Umbilical cord (tissue), 2 donors: ENCODE data around the gene MYBPC1. TPM values are rescaled to one million over a fixed set of nuclear protein-coding genes. Genes with fewer than 3 reads are reported as not detected.
"Not testable (repeated sequence)": the region's sequence is repeated elsewhere in the genome, so short reads cannot be mapped to it uniquely, and the experiment has no call there.

Experiments used
- DNase-seq: peaks from one replicate; pipeline ENCODE4 v3.0.0-alpha.2; 2015; ENCODE audit warnings: low spot score
- total RNA-seq: library from RNA; depleted of rRNA; stranded (reverse); fragments of >200 nt; gene quantifications from one replicate; pipeline ENCODE4 v1.2.3, GENCODE V29; 2014; ENCODE audit warnings: low replicate concordance; ENCODE audit not compliant: insufficient read depth

The MYBPC1 gene, protein sequence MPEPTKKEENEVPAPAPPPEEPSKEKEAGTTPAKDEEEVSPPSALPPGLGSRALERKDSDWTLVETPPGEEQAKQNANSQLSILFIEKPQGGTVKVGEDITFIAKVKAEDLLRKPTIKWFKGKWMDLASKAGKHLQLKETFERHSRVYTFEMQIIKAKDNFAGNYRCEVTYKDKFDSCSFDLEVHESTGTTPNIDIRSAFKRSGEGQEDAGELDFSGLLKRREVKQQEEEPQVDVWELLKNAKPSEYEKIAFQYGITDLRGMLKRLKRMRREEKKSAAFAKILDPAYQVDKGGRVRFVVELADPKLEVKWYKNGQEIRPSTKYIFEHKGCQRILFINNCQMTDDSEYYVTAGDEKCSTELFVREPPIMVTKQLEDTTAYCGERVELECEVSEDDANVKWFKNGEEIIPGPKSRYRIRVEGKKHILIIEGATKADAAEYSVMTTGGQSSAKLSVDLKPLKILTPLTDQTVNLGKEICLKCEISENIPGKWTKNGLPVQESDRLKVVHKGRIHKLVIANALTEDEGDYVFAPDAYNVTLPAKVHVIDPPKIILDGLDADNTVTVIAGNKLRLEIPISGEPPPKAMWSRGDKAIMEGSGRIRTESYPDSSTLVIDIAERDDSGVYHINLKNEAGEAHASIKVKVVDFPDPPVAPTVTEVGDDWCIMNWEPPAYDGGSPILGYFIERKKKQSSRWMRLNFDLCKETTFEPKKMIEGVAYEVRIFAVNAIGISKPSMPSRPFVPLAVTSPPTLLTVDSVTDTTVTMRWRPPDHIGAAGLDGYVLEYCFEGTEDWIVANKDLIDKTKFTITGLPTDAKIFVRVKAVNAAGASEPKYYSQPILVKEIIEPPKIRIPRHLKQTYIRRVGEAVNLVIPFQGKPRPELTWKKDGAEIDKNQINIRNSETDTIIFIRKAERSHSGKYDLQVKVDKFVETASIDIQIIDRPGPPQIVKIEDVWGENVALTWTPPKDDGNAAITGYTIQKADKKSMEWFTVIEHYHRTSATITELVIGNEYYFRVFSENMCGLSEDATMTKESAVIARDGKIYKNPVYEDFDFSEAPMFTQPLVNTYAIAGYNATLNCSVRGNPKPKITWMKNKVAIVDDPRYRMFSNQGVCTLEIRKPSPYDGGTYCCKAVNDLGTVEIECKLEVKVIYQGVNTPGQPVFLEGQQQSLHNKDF
- total RNA-seq = 5.1 TPM

DNA sequence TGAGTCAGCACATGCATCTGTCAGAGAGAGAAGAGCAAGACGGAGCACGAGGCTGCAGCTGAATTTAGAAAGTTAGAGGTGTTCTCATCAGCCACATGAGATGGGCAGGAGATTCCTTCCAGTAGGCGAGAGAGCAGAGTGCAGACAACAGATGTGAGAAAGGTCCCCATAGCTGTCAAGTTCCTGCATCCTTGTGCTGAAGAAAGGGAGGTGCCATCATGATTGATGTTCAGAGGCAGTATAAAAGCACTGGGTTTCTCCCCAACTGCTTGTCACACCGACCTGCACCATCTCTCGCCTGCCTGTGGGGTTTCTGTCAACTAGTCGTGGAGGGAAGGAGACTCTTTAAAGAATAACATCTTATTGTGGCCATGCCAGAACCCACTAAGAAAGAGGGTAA, at the start of gene MYBPC1:
MYBPC1 (plus strand) TSS at position 272 of the 400 bp plus-strand sequence; CDS start at position 372, 100 bp downstream.
- DNase-seq = no peak

DNA sequence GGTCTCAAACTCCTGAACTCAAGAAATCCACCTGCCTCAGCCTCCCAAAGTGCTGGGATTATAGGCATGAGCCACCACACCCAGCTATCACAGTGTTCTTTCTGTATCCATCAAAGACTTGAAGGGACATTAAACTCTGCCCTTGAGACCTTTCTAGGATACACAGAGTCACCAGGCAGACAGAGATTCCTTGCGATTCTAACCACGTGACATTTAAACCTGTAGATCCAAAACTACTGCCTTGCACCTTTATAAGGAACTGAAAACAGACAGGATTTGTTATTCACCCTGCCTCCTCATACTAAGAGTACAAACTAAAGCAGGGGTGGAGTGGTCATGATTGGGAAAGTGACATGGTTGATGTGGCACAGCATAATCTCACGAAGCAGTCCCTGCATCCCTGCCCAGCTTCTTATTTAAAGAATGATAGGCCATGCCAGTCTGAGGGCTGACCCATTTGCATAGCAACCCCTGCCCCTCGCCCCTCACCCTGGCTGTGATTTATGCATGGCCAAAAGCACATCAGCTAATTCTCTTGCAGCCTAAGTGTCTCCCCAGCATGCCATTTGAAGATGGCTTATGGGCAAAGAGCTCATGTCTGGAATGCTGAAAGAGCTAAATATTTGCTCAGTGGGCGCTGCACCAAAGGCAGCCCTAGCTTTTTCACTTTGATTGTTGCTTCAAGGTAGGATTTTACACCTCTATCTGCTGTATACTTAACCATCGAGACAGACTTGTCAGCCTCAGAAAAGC, 43.2 kb upstream of the MYBPC1 start:
- no peak for DNase-seq

DNA sequence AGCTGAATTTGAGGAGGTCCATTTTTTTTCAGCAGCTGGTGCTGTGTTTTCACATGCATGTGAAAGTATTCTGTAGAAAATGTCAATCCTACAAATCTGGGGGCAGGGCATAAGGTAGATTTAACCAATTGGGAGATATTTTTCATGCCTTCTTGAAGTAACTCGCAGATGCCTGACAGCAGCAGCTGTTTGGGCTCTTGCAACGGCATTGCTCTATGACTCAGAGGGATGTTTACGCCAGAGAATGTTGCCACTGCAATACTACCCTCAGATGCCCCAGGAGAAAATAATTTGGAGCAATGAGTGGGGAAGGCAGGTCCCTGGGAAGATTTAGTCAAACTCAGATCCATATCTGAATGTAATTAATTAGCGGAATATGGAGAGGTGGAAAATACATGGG, 42.5 kb upstream of the MYBPC1 start:
- peak; percentile 87 for DNase-seq

DNA sequence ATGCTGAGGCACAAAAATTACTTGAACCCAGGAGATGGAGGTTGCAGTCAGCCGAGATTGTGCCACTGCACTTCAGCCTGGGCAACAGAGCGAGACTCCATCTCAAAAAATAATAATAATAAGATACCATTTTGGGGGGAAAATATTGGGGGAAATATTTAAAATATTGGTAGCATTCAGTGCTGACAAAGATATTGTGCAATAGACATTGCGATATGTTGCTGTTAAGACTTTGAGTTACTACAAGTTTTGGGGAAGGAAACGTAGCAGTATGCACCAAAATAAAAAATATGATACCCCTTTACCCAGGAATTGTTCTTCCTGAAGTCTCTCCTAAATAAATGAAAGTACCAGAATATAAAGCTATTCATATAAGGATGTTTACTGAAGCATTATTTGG, 37.7 kb upstream of the MYBPC1 start:
- no peak for DNase-seq

DNA sequence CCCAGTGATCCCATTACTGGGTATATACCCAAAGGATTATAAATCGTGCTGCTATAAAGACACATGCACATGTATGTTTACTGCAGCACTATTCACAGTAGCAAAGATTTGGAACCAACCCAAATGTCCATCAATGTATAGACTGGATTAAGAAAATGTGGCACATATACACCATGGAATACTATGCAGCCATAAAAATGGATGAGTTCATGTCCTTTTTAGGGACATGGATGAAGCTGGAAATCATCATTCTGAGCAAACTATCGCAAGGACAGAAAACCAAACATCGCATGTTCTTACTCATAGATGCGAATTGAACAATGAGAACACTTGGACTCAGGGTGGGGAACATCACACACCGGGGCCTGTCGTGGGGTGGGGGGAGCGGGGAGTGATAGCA, 36.0 kb upstream of the MYBPC1 start:
- not testable (repeated sequence) for DNase-seq

DNA sequence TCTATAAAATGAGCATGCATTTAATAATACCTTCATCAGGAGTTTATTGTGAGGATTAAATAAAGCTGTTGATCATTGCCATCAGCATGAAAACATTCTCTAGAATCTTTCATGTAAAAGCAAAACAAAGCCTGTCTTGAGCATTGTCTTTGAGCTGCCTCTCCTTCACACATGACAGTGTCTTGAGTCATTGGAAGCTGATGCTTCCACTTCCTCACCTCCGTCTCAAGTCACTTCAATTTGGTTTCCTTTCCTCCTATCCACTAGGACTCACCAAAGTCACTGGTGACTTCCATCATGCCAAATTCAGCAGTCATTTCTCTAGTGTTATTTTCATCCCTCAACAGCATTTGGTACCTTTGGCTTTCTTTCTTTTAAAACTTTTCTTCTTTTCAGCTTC, 31.6 kb upstream of the MYBPC1 start:
- DNase-seq = no peak

DNA sequence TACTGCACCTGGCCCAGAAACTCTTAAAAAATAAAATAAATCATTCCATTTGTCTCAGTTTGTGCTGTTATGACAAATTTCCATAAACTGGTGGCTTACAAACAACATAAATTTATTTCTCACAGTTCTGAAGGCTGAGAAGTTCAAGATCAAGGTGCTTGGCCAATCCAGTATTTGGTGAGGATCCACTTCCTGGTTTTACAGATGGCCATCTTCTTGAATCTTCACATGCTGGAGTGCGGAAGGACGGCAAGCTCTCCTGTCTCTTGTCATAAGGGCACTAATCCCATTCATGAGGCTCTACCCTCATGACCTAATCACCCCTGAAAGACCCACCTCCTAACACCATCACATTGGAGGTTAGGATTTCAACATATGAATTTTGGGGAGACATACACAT, 29.9 kb upstream of the MYBPC1 start:
- DNase-seq = no peak

DNA sequence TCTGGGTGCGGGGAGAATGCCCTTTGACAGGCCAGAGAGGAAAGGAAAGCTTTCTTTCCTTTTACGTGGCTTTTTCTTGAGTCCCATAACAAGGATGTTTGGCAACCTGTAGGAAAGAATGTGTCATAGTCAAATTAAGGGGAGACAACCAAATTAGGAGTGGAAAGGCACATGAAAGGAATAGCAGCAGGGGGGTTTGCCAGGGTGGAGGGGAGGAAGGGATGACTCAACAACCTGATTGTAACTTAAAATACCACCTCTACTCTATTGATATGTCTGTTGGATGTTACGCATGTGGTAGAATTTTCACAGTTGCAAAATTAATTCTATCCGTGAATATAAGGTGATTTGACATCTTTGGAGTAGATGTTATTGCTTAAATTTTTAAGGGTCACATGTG, 28.5 kb upstream of the MYBPC1 start:
- DNase-seq = no peak

DNA sequence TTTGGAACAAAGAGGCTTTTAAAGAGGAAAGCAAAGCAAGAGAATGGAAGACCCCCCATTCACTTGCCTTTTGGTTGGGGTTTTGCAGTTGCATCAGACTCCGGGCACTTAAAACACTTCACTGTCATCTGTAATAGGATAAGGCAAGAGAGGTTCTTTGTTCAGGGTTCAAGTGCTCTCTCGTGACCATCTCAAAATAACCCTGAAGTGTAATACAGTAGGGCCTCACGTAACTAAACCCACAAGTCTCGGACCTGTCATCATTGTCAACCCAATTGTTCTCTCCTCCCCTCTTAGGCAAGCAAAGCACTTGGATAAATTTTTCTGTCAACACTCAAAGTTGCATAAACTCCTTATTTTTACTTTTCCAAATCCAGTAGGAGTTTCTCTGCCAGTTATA, 26.9 kb upstream of the MYBPC1 start:
- DNase-seq = no peak

DNA sequence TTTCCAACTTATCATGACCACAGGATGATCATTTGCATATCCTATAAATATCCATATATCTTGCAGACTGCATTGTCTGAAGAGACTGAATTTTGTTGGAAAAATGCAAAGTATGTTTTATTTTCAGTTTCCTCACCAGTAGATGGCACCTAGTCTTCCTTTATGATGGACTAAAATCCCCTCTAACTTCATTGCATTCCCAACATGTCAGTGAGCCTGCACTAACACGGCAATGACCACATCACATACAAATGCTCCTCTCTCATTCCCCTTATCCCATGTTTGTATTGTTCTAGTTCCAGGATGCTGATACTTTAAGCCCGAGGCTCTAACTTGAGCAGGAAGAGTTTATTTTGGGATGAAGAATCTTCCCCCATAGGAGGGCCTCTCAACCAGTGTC, 24.7 kb upstream of the MYBPC1 start:
- peak; percentile 93 for DNase-seq

DNA sequence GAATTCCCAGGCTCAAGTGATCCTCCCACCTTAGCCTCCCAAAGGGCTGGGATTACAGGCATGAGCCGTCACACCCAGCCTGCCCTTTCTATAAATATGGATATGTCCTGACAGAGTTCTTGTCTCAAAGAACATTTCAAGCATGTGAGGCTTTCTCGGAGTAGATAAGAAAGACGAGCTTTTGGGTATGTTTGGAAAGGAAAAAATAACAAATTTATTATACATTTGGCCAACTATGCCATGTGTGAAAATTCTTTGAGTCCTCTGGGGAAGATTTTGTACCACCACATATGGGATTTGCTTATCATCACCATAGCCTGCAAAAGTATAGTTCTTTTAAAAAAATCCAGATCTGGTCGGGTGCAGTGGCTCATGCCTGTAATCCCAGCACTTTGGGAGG, 23.7 kb upstream of the MYBPC1 start:
- DNase-seq = peak; percentile 78

DNA sequence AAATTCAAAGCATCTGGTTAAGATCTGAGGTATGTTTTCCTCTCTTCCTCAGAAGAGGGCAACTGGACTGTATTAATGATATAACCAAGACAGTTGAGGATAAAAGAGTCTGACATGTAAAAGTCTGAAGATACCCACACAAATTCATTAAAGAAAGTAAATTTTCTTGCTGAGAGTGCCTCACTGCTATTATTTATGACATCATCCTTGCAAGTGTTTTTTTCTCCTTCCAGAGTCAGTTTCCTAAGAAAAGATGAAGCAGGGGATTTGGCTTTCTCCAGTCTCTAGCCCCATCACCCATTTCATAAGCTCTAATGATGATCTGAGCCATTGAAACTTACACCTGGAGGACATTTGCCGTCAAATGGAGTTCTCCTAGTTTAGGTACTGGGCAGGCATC, 21.0 kb upstream of the MYBPC1 start:
- DNase-seq = no peak

DNA sequence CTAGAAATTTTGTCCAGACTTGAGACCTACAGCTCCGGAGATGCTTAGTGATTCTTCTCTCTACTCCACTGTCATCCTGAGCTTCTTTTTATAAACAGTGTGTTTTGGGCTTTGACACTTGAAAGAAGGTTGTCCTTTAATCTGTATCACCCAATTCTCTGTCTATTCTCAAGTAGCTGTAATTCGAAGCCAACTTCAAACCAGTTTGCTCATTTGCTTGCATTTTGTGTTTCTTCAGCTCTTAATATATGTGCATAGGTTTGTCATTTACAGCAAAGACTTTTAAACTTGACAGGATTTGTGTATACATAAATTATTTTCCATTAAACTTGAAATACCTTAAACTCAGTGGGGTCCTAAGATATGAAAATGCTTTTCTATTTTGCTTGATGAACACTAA, 16.4 kb upstream of the MYBPC1 start:
- DNase-seq = no peak

DNA sequence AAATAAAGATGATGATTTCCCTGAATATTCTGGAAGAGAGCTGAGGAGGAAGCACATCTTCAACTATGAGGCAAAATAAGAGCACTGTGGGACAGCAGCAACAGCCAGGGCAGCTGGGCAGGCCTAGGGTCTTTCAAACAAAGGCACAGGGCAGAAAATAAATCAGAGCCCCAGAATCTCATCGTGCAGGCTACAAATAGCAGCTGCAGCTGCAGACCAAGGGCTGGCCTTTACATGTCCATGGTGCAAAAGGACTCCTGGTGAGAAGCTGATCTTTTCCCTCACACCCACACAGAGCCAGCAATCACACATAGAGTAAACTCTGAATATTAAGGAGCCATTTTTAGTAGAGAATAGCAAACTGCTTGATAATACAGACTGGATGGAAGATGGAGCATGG, 13.6 kb upstream of the MYBPC1 start:
- no peak for DNase-seq

DNA sequence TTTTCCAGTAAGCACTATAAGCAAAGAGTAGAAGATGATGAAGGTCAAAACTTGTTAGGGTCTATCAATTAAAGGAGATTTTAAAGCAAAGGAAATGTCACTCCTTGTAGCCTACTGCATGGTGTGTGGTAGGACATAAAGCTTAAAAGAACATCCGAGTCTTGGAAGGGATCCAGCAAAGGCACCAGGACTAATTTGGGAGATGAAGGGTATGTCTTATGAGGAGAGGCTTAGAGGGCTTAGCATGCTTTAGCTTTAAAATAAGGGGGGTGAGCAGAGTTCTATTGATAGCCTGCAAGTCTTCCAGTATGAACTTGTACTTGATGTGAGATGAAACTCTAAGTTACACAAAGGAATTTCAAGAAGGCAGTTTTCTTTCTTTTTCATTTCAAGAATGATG, 11.8 kb upstream of the MYBPC1 start:
- peak; percentile 9 for DNase-seq

DNA sequence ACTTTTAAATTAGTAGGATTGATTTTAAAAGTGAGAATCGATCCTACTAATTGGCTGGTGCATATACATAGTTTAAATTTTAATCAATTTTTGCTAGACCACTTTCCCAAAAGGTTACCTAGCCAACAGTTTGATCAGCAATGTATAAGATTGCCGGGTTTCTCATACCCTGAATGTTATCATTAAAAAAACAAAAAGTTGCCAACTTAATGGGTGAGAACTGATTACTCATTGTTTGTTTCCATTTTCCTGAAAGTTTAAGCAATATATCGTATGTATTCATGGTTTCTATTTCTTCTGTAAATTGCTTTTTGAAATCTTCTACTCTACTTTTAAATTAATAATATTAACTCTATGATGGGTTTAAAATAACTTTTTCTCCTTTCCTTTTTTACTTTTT, 4.4 kb upstream of the MYBPC1 start:
- DNase-seq = no peak

DNA sequence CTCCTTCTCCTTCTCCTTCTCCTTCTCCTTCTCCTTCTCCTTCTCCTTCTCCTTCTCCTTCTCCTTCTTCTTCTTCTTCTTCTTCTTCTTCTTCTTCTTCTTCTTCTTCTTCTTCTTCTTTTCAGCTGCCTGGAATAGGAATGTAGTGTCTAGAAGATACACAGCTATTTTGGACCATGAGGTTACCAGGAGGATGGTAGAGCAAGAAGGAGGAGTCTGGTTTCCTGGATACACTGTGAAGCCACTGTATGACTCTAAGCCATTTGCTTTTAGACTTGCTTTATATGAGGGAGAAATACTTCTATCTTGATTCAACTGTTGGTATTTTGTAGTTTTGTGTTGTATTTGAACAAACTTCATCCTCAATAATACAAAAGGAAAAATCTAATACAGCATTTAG, 3.0 kb upstream of the MYBPC1 start:
- DNase-seq = no peak

DNA sequence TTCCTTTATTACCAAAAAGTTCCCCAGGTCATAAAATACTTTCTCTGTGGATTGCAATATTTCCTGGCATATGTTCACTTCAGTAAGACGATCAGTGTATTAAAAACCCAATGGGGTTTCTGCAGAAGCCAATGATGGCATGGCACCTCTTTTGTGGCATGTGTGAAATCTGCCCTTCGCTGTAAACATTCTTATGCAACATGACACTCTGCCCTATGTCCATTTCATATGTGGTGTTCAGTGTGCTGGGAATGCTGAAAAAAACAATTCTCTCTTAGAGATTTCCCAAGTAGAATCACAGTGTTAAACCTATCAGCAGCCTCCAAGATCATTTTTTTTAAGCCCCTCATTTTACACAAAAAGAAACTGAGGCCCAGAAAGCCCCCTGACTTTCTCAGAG, 2.3 kb upstream of the MYBPC1 start:
- no peak for DNase-seq

DNA sequence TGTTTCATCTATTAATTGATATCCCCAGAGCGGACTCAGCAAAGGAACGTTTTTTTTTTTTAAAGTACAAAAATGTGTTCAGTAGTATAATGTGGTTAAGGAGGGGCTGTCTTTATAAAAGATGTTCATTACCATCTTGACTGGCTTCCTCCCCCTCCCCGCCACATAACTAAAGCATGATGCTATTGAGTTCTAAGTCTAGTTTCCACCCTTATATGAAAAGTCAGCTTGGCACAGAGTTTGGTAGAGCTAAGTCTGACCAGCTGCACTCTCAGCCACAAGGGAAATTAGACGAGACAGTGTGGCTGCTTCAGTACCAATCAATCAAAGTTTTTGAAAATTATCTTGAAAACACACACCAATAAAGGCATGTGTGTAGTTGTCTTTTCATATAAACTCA, 1.9 kb upstream of the MYBPC1 start:
- DNase-seq = no peak

DNA sequence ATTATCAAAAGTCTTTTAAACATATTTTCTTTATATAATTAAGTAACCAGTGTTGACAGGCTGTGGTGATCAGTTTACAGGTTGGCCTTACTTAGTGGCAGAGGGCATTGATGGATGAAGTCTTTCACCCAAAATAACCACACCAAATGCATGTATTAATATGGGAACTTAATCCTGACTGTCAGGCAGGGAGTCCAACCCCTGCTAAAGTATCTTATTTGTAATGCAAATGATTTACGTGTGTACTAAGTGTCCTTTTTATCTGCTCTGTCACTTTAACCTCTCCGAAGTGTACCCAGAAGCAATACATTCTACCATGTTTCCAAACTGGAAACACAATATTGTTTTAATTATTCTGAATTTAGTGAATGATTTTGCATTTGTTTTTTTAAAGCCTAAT, 1.4 kb downstream of the MYBPC1 start:
- no peak for DNase-seq

DNA sequence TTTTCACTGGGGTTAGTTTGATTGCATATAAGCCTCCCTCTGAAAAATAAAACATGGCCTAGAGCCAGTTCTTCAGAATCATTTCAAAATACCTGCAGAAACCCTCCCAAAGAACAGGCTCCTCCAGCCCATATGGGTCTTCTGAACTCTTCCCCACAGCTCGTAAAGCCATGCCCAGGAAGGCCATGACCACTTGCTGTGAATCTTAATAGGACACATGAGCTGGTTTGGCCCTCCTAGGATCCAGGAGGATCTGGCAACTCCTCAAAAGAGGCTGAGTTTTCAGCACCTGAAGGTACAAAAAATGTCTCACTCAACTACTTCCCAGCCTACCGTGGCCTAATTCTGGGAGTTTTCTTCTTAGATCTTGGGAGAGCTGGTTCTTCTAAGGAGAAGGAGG, 2.4 kb downstream of the MYBPC1 start:
- no peak for DNase-seq

DNA sequence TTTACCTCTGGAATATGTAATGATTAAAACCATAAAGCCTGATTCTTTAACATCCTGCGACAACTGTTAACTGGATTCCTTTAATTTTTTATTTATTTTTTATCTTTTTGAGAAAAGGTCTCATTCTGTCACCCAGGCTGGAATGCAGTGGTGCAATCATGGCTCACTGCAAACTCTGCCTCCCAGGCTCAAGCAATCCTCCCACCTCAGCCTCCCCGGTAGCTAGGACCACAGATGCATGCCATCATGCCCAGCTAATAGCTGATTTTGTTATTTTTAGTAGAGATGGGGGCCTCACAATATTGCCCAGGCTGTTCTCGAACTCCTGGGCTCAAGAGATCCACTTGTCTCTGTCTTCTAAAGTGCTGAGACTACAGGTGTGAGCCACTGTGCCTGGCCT, 3.7 kb downstream of the MYBPC1 start:
- DNase-seq = no peak
